CD4-positive, CD25-positive, alpha-beta regulatory T cell (primary cell): Measurements from ENCODE around the gene DLG2. TPM values are rescaled to one million over a fixed set of nuclear protein-coding genes. Genes with fewer than 3 reads are reported as not detected.

ENCODE experiments used
- ATAC-seq, 2 donors: fragments of 150-1000 bp; cut with Tn5 transposase; one replicate each; pipeline ENCODE4 v1.10.0; 2021; ENCODE audit warnings: low read depth in 2 of 2, moderate number of reproducible peaks in 2 of 2, moderate library complexity in 1 of 2
- DNase-seq, 3 donors: peaks; one replicate each; pipeline versions ENCODE4 v3.0.0 to v3.0.0-alpha.2; 2012 to 2022; ENCODE audit warnings: mixed read lengths in 1 of 3
- H3K27ac ChIP-seq: one replicate; pipeline ENCODE4 v1.7.0; 2013; ENCODE audit warnings: mild to moderate bottlenecking, low read length; ENCODE audit not compliant: insufficient read depth, poor library complexity, severe bottlenecking
- H3K27me3 ChIP-seq: one replicate; pipeline ENCODE4 v1.7.0; 2013; ENCODE audit warnings: low read length; ENCODE audit not compliant: control insufficient read depth, insufficient read depth
- H3K36me3 ChIP-seq: one replicate; pipeline ENCODE4 v1.7.0; 2013; ENCODE audit warnings: mild to moderate bottlenecking, low read length, moderate library complexity; ENCODE audit not compliant: control insufficient read depth, insufficient read depth
- H3K4me1 ChIP-seq: 2 replicates; pipeline ENCODE4 v1.7.0; 2013; ENCODE audit warnings: mild to moderate bottlenecking, low read length; ENCODE audit not compliant: insufficient read depth, control insufficient read depth, poor library complexity, severe bottlenecking
- H3K4me3 ChIP-seq: one replicate; pipeline ENCODE4 v1.7.0; 2013; ENCODE audit warnings: low read depth, mild to moderate bottlenecking, low read length, moderate library complexity
- H3K9me3 ChIP-seq, 2 experiments: 1 replicate in 1 of 2; 2 replicates in 1 of 2; pipeline ENCODE4 v1.7.0; 2013; ENCODE audit warnings: low read length in 2 of 2, mild to moderate bottlenecking in 1 of 2, moderate library complexity in 1 of 2; ENCODE audit not compliant: control insufficient read depth in 2 of 2
- H3K27ac Mint-ChIP-seq, 3 donors: one replicate each; pipeline ENCODE4 v1.8.0; 2020 to 2022; ENCODE audit warnings: mild to moderate bottlenecking in 3 of 3, mixed read lengths in 3 of 3, moderate library complexity in 2 of 3
- H3K27me3 Mint-ChIP-seq: one replicate; pipeline ENCODE4 v1.8.0; 2022; ENCODE audit warnings: mild to moderate bottlenecking, mixed read lengths
- H3K36me3 Mint-ChIP-seq: one replicate; pipeline ENCODE4 v1.8.0; 2020; ENCODE audit warnings: mixed read lengths
- H3K4me1 Mint-ChIP-seq, 4 donors: one replicate each; pipeline ENCODE4 v1.8.0; 2020 to 2022; ENCODE audit warnings: mixed read lengths in 4 of 4, mild to moderate bottlenecking in 1 of 4
- H3K4me3 Mint-ChIP-seq, 4 donors: one replicate each; pipeline ENCODE4 v1.8.0; 2020 to 2022; ENCODE audit warnings: mild to moderate bottlenecking in 4 of 4, mixed read lengths in 4 of 4, moderate library complexity in 3 of 4
- H3K9me3 Mint-ChIP-seq, 7 donors: one replicate each; pipeline ENCODE4 v1.8.0; 2020 to 2022; ENCODE audit warnings: mixed read lengths in 7 of 7, mild to moderate bottlenecking in 3 of 7, moderate library complexity in 2 of 7
- polyA plus RNA-seq, 4 donors: library from polyadenylated mRNA; unstranded; fragments of 300-500 nt; fragmentation: Illumina TruSeq; gene quantifications; one replicate each; pipeline ENCODE4 v1.2.3, GENCODE V29; 2021
- total RNA-seq: library from RNA; stranded (reverse); gene quantifications from one replicate; pipeline ENCODE4 v1.2.3, GENCODE V29; 2022

The DLG2 gene
- total and polyA plus RNA-seq, 5 donors from 2014 or later: 0.26 to 2.0 (median 0.94) TPM

GRCh38 chr11:83566950-83567349 is 2060.2 kb downstream of the DLG2 start:
- no peaks in the 10 kb centered on the region for H3K9me3 ChIP-seq
- H3K27me3 ChIP-seq: no peaks in the 10 kb centered on the region
- ATAC-seq (no peak), DNase-seq (no peak)
- Mint-ChIP-seq H3K9me3 (peaks cover 0 to 5% (median 0%) of the 10 kb centered on the region in 7 donors), H3K4me1 (no peaks in the 10 kb centered on the region), H3K27ac (no peak overlapping the region), H3K4me3 (no peak overlapping the region), H3K27me3 (peaks cover 7% of the 10 kb centered on the region), H3K36me3 (no peaks in the 10 kb centered on the region)
- H3K36me3 ChIP-seq: no peaks in the 10 kb centered on the region
- H3K27ac ChIP-seq: no peak overlapping the region
- no peaks in the 10 kb centered on the region for H3K4me1 ChIP-seq
- no peak overlapping the region for H3K4me3 ChIP-seq

- no peak for DNase-seq
- Histone ChIP-seq H3K4me3 (no peak overlapping the region), H3K4me1 (no peaks in the 10 kb centered on the region), H3K9me3 (no peaks in the 10 kb centered on the region), H3K27me3 (no peaks in the 10 kb centered on the region), H3K36me3 (no peaks in the 10 kb centered on the region), H3K27ac (no peak overlapping the region)
- no peak overlapping the region for H3K27ac Mint-ChIP-seq
- no peak for ATAC-seq
- H3K4me3 Mint-ChIP-seq: no peak overlapping the region
- H3K9me3 Mint-ChIP-seq: peaks cover 0 to 5% (median 0%) of the 10 kb centered on the region in 7 donors
- peaks cover 7% of the 10 kb centered on the region for H3K27me3 Mint-ChIP-seq
- H3K36me3 Mint-ChIP-seq: no peaks in the 10 kb centered on the region
- H3K4me1 Mint-ChIP-seq: no peaks in the 10 kb centered on the region
Measured at GRCh38 chr11:83564870-83565269, 2062.3 kb downstream of the DLG2 start.

GRCh38 chr11:83558281-83558680 is 2068.9 kb downstream of the DLG2 start:
- no peaks in the 10 kb centered on the region for H3K36me3 ChIP-seq
- no peaks in the 10 kb centered on the region for H3K4me1 ChIP-seq
- Mint-ChIP-seq H3K4me3 (no peak overlapping the region), H3K27ac (no peak overlapping the region), H3K9me3 (peaks cover 0 to 5% (median 0%) of the 10 kb centered on the region in 7 donors), H3K27me3 (no peaks in the 10 kb centered on the region), H3K36me3 (no peaks in the 10 kb centered on the region), H3K4me1 (no peaks in the 10 kb centered on the region)
- no peak overlapping the region for H3K4me3 ChIP-seq
- ATAC-seq: no peak
- DNase-seq: no peak
- no peaks in the 10 kb centered on the region for H3K9me3 ChIP-seq
- H3K27me3 ChIP-seq: no peaks in the 10 kb centered on the region
- no peak overlapping the region for H3K27ac ChIP-seq

GRCh38 chr11:83557653-83558052 is 2069.5 kb downstream of the DLG2 start:
- ATAC-seq (no peak), DNase-seq (no peak)
- H3K27me3 ChIP-seq: no peaks in the 10 kb centered on the region
- Mint-ChIP-seq H3K27me3 (no peaks in the 10 kb centered on the region), H3K27ac (no peak overlapping the region), H3K4me3 (no peak overlapping the region), H3K4me1 (no peaks in the 10 kb centered on the region), H3K36me3 (no peaks in the 10 kb centered on the region), H3K9me3 (peaks cover 0 to 5% (median 0%) of the 10 kb centered on the region in 7 donors)
- no peak overlapping the region for H3K4me3 ChIP-seq
- H3K27ac ChIP-seq: no peak overlapping the region
- no peaks in the 10 kb centered on the region for H3K9me3 ChIP-seq
- H3K36me3 ChIP-seq: no peaks in the 10 kb centered on the region
- no peaks in the 10 kb centered on the region for H3K4me1 ChIP-seq

GRCh38 chr11:83554876-83555275 is 2072.3 kb downstream of the DLG2 start:
- Mint-ChIP-seq H3K27me3 (peaks cover 5% of the 10 kb centered on the region), H3K4me3 (no peak overlapping the region), H3K27ac (no peak overlapping the region), H3K4me1 (no peaks in the 10 kb centered on the region), H3K36me3 (no peaks in the 10 kb centered on the region), H3K9me3 (peaks cover 0 to 5% (median 0%) of the 10 kb centered on the region in 7 donors)
- Histone ChIP-seq H3K27me3 (no peaks in the 10 kb centered on the region), H3K27ac (no peak overlapping the region), H3K9me3 (no peaks in the 10 kb centered on the region), H3K4me1 (no peaks in the 10 kb centered on the region), H3K36me3 (no peaks in the 10 kb centered on the region), H3K4me3 (no peak overlapping the region)
- DNase-seq (no peak), ATAC-seq (no peak)

- Mint-ChIP-seq H3K36me3 (no peaks in the 10 kb centered on the region), H3K9me3 (peaks cover 0 to 2% (median 0%) of the 10 kb centered on the region in 7 donors), H3K4me1 (no peaks in the 10 kb centered on the region), H3K27me3 (peaks cover 5% of the 10 kb centered on the region), H3K4me3 (no peak overlapping the region), H3K27ac (no peak overlapping the region)
- Histone ChIP-seq H3K27me3 (no peaks in the 10 kb centered on the region), H3K27ac (no peak overlapping the region), H3K4me3 (no peak overlapping the region), H3K4me1 (no peaks in the 10 kb centered on the region), H3K9me3 (no peaks in the 10 kb centered on the region), H3K36me3 (no peaks in the 10 kb centered on the region)
- ATAC-seq (no peak), DNase-seq (no peak)
Measured at GRCh38 chr11:83549984-83550667, 2077.0 kb downstream of the DLG2 start.

- Histone ChIP-seq H3K27me3 (peaks cover 2% of the 10 kb centered on the region), H3K4me1 (no peaks in the 10 kb centered on the region), H3K9me3 (no peaks in the 10 kb centered on the region), H3K27ac (no peak overlapping the region), H3K4me3 (no peak overlapping the region), H3K36me3 (no peaks in the 10 kb centered on the region)
- H3K27ac Mint-ChIP-seq: no peak overlapping the region
- H3K4me1 Mint-ChIP-seq: no peaks in the 10 kb centered on the region
- no peak overlapping the region for H3K4me3 Mint-ChIP-seq
- ATAC-seq (no peak), DNase-seq (no peak)
- no peaks in the 10 kb centered on the region for H3K9me3 Mint-ChIP-seq
- no peaks in the 10 kb centered on the region for H3K27me3 Mint-ChIP-seq
- H3K36me3 Mint-ChIP-seq: no peaks in the 10 kb centered on the region
Measured at GRCh38 chr11:83546368-83546767, 2080.8 kb downstream of the DLG2 start.

GRCh38 chr11:83545494-83546260 is 2081.5 kb downstream of the DLG2 start:
- no peaks in the 10 kb centered on the region for H3K36me3 ChIP-seq
- H3K9me3 ChIP-seq: no peaks in the 10 kb centered on the region

More at GRCh38 chr11:83545494-83546260, 2081.5 kb downstream of the DLG2 start:
- Histone ChIP-seq H3K4me1 (no peaks in the 10 kb centered on the region), H3K27me3 (peaks cover 2% of the 10 kb centered on the region), H3K4me3 (no peak overlapping the region), H3K27ac (no peak overlapping the region)
- no peaks in the 10 kb centered on the region for H3K36me3 Mint-ChIP-seq
- H3K4me1 Mint-ChIP-seq: no peaks in the 10 kb centered on the region
- DNase-seq (no peak), ATAC-seq (no peak)
- no peak overlapping the region for H3K27ac Mint-ChIP-seq
- no peaks in the 10 kb centered on the region for H3K27me3 Mint-ChIP-seq
- no peak overlapping the region for H3K4me3 Mint-ChIP-seq
- no peaks in the 10 kb centered on the region for H3K9me3 Mint-ChIP-seq
